Stimulated activated CD4-positive, alpha-beta T cell treated with anti-CD3 and anti-CD28 coated beads, Interleukin-15, amount 100 ng/mL, for 1 hour (primary cell): ENCODE results near the gene CPA2.
"Not testable (repeated sequence)": the region's sequence is repeated elsewhere in the genome, so short reads cannot be mapped to it uniquely, and the experiment has no call there.

Source experiments
- DNase-seq, 2 donors: peaks; one replicate each; pipeline ENCODE4 v3.0.0-alpha.2; 2020; ENCODE audit warnings: low read depth in 1 of 2, low spot score in 1 of 2

The CPA2 gene

DNA sequence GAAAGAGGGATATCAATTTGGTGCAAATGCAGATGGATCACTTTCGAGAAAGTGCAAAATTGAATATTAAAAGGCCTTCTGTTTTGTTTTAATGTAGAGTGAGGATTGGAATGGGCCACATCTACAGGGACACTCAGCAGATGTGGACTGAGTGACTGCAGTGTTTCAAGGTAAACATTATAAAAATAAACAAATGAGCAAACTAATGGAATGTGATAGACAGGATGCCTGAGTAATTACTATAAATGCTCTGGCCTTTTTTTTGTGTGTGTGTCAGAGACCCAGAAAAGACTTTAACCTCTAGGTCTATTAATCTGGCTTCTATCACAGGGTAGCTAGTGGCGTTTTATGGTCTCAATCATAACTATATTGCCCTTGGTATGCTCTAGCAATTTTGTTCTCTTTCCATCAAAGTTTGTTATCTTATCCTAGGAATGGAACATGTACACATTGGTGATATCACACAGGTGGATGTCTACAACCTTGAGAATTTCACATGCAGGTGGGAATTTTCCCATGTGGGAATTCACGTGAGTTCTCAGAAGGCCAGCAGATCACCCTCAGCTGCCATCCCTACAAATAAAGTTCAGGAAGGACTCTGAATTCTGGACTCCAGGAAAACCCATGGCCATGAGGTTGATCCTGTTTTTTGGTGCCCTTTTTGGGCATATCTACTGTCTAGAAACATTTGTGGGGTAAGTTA is at the start of gene CPA2:
Gene CPA2 (plus strand): TSS at position 606 of the 703 bp plus-strand sequence. CDS start 19 bp downstream, at position 625.
- DNase-seq = no peak

DNA sequence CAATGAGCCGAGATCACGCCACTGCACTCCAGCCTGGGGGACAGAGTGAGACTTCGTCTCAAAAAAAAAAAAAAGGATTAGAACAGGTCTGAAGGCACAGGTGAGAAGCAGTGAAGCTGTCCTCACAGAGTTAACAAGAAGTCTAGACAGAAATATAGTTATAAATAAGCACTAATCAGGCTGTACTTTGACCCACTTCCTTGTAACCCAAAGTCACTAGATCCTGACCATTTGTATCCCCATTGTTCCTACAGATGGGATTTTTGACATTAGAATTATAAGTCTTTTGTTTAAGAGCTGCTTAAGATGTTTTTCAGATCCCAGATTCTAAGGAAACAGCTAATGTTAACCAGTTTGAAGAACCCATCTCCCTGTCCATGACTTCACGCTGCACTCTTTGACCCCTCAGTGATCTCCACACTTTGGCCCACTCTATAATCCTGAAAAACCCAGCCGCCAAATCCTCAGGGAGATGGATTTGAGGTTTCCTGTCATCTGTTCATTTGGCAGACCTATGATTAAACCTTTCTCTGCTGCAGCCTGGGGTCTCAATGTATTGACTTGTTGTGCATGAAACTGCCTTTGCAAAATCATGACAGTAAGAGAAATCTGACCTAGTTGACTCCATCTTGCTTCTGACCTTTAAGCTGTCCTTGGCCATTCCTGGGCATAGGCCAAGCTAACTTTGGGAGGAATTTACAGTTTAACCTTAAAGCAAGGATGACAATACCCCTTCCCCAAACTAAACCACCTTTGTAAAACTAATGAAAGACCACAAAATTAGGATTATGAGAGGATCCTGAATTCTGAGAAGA is 47.6 kb upstream of the CPA2 start:
- DNase-seq = no peak

DNA sequence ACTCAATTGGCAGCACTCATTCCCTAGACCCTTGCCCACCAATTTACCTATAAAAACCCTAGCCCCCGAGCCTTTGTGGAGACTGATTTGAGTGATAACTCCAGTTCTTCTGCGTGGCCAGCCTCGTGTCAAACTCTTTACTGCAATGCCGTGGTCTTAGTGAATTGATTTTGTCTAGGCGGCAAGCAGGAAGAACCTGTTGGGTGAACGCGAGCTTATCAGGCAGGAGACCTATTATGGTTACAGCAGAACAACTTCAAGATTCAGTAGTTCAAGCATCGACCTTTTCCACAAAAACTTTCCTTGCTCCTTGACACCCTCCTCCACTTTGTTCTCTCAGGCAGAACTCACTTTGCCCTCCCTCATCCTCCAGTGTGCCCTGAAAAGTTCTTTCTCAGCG is 46.8 kb upstream of the CPA2 start:
- no peak for DNase-seq

DNA sequence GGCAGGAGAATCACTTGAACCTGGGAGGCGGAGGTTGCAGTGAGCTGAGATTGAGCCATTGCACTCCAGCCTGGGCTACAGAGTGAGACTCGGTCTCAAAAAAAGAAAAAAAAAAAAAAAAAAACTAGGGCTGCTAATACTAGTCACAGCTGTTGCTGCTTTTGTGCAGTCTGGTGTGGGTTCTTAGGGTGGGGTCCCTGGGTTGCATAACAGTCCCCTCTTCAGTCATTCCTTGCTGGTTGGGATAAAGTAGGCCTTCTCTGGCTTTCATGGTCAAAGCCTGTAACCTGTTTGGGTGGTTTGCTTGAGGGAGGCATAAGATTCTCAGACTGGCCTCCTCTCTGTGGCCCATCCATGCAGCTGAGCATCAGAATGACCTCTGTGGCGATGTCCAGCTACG is 44.9 kb upstream of the CPA2 start:
- no peak for DNase-seq

DNA sequence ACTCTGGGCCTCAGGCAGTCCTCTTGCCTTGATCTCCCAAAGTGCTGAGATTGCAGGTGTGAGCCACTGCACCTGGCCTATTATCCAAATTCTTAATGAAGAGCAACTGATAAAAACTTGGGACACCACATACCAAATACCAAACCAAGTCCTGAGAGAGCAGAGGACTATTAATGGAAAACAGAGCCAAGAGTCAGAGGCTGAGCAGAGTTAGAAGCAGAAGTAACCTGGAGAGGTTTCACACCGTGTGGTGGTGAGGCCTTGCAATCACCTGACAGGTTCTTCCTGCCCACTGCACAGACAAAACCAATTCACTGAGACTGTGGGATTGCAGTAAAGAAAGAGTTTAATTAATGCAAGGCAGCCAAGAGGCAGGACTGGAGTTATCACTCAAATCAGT is 43.0 kb upstream of the CPA2 start:
- DNase-seq = no peak

DNA sequence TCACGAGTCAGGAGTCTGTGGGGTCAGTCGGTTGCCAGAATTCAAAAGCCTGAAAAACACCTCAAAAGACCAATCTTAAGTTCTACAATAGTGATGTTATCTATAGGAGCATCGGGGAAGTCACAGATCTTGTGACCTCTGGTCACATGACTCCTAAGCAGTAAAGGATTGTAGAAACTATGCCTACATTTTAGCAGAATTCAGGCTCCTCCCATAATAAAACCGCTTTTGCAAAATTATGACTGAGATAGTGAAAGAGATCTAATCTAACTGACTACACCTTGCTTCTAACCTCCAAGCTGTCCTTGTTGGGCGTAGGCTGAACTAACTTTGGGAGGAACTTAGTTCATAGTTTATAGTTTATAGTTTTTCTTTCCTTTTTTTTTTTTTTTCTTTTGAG is 42.5 kb upstream of the CPA2 start:
- no peak for DNase-seq

DNA sequence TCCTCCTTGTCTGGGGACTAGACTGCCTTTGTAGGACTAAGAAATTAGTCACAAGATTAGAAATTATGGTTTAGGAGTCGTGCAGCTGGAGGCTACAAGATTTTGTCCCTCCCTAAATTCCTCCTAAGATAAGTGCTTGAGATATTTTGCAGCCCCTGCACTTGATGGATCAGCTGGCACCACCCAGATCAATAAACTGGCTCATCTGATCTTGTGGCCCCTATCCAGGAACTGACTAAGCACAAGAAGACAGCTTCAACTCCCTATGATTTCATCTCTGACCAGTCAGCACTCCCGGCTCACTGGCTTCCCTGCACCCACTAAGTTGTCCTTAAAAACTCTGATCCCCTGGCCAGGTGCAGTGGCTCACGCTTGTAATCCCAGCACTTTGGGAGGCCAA is 41.7 kb upstream of the CPA2 start:
- not testable (repeated sequence) for DNase-seq

DNA sequence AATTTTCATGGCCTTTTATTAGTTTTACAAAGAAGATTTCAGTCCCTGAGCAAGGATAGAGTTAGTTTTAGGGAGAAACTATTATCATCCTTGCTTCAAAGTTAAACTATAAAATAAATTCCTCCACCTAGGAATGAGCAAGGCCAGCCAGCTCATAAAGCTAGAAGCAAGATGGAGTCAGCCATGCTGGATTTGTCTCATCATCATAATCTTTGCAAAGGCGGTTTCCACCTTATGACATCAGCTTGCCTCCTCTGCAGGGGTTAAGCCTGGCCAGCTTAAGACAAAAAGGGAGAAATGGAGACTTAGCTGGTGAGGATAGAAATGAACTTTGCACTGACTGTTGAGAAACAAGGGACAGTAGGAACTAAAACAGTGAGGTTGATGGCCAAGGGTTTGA is 40.3 kb upstream of the CPA2 start:
- no peak for DNase-seq

DNA sequence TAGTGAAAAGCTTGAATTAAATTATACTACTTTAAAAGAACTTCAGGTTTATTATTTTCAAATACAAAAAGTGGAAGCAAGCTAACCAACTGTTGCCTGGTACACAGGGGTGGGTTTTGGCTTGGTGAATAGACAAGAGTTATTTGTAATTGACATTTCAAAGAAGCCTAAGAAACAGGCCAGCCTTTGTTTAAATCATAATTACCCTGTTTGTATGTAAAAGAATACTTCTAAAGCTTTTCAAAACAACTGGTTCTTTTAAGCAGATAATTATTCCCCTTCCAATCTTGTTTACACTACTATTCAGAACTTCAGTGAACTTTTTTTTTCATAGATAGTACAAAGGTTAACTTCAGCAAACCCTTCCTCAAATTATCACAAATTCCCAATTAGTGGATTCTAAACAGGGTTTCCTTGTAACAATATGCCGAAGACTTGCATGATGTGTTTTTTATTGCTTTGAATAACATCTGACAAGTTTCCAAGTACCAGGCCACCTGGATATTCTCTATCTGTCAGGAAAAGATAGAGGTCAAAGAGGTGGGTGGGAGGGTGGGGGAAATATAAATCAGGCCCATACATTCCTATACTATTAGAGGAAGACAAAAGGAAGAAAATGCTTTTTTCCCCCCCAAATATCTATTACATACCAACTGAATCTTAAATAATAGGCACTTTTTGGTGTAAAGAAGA is 38.6 kb upstream of the CPA2 start:
- DNase-seq = no peak

DNA sequence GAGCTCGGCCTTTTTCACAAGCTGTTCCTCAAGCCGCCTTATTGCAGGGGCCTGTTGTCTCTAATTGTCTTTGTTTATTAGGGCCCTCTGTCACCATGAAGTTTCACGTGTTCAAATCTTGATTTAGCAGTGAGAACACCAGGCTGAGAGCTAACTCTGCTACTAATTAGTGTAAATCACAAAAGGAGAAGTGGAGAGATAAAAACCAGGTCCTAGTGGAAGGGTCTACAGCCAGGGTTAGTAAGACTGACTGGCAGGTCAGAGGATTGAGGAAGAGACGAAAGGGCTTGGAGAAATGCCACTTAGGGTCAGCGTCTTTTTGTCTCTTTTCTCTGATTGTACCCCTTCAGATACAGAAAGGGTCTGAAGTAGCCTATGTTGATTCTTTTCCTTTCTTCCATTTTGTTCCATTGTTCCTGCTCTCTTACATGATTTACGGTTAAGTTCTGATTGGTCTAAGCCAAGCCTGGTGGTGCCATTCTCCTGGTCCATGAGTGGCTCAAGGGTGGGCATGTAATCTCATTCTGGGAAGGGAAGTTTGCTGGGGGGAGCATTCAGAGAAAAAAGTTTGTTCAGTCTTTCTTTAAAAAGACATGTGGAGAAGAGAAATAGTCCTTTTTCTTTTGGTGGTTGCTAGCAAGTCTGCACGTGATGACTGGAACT is 37.7 kb upstream of the CPA2 start:
- no peak for DNase-seq

DNA sequence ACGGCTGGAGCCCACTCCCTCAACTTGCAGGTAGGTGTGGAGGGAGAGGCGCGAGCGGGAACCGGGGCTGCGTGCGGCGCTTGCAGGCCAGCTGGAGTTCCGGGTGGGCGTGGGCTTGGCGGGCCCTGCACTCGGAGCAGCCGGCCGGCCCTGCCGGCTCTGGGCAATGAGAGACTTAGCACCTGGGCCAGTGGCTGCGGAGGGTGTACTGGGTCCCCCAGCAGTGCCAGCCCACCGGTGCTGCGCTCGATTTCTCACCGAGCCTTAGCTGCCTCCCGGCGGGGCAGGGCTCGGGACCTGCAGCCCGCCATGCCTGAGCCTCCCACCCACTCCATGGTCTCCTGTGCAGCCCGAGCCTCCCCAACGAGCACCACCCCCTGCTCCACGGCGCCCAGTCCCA is 36.7 kb upstream of the CPA2 start:
- not testable (repeated sequence) for DNase-seq

DNA sequence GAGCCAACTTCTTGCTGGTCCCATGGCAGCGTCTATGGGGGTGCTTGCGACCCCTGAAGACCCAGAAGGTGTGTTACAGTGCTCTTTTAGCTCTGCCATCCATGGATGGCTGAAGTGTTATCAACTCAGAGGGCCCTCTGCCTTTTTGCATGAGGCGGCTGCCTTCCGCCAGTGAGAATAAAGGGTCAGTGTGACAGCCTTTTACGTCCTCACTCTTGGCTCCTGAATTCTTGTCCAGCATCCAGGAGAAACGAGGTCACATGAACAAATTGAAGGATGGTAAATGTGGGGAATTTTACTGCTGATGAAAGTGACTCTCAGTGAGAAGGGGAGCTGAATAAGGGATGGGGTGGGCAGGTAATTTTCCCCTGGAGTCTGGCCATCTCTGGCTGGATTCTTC is 34.9 kb upstream of the CPA2 start:
- no peak for DNase-seq

DNA sequence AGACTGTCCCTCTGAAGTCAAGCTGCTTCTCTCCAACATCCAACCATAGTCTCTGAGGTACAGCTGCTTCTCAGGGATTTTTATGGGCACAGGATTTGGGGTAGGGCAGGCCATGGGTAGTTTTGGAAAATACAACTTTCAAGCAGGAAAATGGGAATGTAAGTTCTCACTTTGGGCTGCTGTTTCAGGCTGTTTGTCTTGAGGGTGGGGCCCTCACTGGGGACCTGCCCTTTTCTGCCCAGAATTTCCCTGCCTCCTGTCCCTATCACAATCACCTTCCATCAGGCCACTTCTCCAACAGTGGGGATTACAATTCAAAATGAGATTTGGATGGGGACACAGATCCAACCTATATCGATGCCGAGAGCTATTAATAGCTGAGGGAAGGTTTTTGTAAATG is 34.5 kb upstream of the CPA2 start:
- no peak for DNase-seq

DNA sequence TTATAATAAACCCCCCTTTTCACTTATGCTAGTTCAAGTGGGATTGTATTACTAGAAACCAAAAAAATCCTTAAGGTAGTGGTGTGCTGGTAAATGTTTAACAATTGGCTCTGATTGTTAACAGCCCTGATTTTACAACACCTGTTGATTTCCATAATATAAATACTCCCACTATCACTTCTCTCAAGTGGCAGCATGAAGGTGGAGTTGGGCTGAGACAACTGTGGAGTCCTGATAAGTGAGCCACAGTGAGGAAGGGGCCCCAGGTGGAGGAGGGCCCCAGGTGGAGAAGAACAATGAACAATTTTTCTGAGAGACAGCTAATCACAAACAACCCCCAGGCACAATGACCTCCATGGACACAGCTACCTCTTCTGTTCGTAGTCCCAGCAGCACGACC is 32.6 kb upstream of the CPA2 start:
- DNase-seq = no peak

DNA sequence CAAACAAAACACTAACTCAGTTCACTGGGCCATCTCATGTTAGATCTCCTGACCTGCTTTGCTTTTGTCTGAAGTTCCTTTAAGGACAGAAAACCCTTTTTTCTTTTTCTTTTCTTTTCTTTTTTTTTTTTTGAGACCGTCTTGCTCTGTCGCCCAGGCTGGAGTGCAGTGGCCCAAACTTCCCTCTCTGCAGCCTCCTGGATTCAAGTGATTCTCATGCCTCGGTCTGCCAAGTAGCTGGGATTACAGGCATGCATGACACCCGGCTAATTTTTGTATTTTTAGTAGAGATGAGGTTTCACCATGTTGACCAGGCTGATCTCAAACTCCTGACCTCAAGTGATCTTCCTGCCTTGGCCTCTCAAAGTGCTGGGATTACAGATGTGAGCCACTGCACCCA is 30.3 kb upstream of the CPA2 start:
- DNase-seq = not testable (repeated sequence)

DNA sequence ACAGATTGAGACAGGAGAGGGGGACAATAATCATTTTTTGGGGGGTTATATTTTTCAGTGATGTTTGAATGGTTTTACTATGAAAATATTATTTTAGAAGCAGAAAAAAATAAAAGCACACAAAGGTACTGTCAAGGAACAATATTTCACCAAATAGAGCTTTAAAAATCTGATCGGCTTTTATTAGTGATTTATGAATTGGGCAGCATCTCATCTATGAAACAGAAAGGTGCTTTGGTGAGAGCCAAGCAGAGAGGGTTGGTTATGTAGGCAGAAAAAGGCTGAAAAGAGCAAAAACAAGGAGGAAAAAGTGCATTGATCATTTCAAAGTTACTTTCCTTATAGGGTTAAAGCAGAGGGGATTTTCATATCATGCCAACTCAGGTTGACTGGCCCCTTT is 26.4 kb upstream of the CPA2 start:
- DNase-seq = no peak

DNA sequence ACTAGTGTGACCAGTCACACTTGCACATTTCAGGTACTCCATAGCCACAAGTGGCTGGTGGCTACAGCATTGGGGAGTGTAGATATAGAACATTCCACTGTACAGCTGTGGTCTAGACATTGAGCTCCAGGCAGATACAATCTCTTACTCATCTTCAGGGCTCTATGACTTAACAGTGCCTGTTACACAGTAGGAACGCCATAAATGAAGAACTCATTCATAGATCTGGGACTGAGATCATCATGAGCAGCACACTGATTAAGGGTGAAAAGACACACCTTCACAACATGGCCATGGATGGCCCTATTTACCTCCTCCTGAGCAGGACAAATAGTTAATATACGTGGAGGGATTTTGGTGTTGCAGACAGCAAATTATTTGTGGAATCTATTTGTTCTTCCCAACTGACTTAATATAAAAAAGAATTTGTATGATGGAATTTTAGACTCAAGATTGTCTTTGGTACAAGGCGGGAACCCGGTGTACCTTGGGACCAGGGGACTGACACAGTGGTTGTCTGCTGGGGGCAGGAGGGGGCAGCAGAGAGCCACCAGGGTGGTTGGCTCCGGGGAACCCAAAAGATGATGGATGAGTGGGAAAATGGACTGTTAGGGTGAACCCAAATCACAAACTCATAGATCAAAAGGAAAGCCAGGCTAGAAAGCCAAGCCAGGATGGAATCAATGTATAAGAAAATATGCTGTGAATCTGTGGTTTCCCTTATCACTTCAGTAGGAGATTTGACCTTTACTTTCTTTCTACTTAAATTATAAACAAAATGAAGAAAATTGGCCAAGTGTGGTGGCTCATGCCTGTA is 24.3 kb upstream of the CPA2 start:
- DNase-seq = peak; percentile 11 to 49

DNA sequence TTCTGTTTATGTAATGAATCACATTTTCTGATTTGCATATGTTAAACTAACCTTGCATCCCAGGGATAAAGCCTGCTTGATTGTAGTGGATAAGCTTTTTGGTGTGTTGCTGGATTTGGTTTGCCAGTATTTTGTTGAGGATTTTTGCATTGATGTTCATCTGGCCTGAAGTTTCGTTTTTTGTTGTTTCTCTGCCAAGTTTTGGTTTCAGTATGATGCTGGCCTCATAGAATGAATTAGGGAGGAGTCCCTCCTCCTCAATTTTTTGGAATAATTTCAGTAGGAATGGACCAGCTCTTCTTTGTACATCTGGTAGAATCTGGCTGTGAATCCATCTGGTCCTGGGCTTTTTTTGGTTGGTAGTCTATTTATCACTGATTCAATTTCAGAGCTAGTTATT is 23.2 kb upstream of the CPA2 start:
- not testable (repeated sequence) for DNase-seq

DNA sequence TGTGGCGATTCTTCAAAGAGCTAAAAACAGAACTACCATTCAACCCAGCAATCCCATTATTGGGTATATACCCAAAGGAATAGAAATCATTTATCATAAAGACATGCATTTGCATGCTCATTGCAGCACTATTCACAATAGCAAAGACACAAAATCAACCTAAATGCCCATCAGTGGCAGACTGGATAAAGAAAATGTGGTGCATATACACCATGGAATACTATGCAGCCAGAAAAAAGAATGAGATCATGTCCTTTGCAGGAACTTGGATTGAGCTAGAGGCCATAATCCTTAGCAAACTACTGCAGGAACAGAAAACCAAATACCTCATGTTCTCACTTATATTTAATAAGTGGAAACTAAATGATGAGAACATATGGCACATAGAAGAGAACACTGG is 20.2 kb upstream of the CPA2 start:
- not testable (repeated sequence) for DNase-seq

DNA sequence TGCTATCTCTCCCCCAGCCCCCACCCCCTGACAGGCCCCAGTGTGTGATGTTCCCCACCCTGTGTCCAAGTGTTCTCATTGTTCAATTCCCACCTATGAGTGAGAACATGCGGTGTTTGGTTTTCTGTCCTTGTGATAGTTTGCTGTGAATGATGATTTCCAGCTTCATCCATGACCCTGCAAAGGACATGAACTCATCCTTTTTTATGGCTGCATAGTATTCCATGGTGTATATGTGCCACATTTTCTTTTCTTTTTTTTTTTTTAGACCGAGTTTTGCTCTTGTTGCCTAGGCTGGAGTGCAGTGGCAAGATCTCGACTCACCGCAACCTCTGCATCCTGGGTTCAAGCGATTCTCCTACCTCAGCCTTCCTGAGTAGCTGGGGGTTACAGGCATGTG is 17.8 kb upstream of the CPA2 start:
- DNase-seq = not testable (repeated sequence)

DNA sequence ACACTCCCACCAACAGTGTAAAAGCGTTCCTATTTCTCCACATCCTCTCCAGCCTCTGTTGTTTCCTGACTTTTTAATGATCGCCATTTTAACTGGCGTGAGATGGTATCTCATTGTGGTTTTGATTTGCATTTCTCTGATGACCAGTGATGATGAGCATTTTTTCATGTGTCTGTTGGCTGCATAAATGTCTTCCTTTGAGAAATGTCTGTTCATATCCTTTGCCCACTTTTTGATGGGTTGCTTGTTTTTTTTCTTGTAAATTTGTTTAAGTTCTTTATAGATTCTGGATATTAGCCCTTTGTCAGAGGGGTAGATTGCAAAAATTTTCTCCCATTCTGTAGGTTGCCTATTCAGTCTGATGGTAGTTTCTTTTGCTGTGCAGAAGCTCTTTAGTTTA is 17.0 kb upstream of the CPA2 start:
- not testable (repeated sequence) for DNase-seq
